B cell (primary cell): Measurements from ENCODE around the gene PPL. TPM values are rescaled to one million over a fixed set of nuclear protein-coding genes. Genes with fewer than 3 reads are reported as not detected.

Source experiments
- ATAC-seq: fragments of 200-7000 bp; cut with Tn5 transposase; one replicate; pipeline ENCODE4 v1.10.0; 2021; ENCODE audit warnings: low read depth, mild to moderate bottlenecking, moderate number of reproducible peaks, moderate library complexity
- CTCF ChIA-PET: fragments of 350-600 bp; sonication (Branson Sonifier 250); formaldehyde crosslinking; loops from one replicate; lab custom pipeline; 2021; ENCODE audit warnings: antibody characterized with exemption, inconsistent platforms; lab: Charles Lee
- POLR2A ChIA-PET: fragments of 350-600 bp; sonication (Branson Sonifier 250); formaldehyde crosslinking; loops from one replicate; lab custom pipeline; 2021; ENCODE audit warnings: antibody characterized with exemption; lab: Charles Lee
- DNase-seq: peaks from one replicate; pipeline ENCODE4 v3.0.0; 2013
- H2AFZ ChIP-seq: 2 replicates; pipeline ENCODE4 v1.6.1; 2012; ENCODE audit warnings: mild to moderate bottlenecking, low read depth, low read length; ENCODE audit not compliant: insufficient read depth, poor library complexity, severe bottlenecking
- H3K27ac ChIP-seq, 2 donors: 1 replicate in 1 of 2; 2 replicates in 1 of 2; pipeline ENCODE4 v1.5.1; 2012 to 2013; ENCODE audit warnings: low read length in 2 of 2, mild to moderate bottlenecking in 2 of 2, moderate library complexity in 1 of 2
- H3K27me3 ChIP-seq, 4 experiments: fragments of 200-600 bp in 1 of 4; sonication (generic) in 1 of 4; replicated peaks in 1 of 4; 1 replicate in 2 of 4; 2 replicates in 2 of 4; pipeline versions ENCODE4 v1.6.1 to v1.7.0; 2013 to 2016; ENCODE audit warnings: low read length in 3 of 4, mild to moderate bottlenecking in 2 of 4, mixed read lengths in 1 of 4, moderate library complexity in 1 of 4; ENCODE audit not compliant: insufficient read depth in 4 of 4, control insufficient read depth in 3 of 4; ENCODE audit errors: control extremely low read depth in 1 of 4
- H3K36me3 ChIP-seq, 2 experiments: replicated peaks in 1 of 2; 1 replicate in 1 of 2; 2 replicates in 1 of 2; pipeline versions ENCODE4 v1.6.1 to v1.7.1; 2013; ENCODE audit warnings: low read length in 1 of 2; ENCODE audit not compliant: insufficient read depth in 2 of 2, control insufficient read depth in 1 of 2; ENCODE audit errors: control extremely low read depth in 1 of 2, extremely low read depth in 1 of 2
- H3K4me1 ChIP-seq, 2 donors: fragments of 200-600 bp in 1 of 2; sonication (generic) in 1 of 2; 1 replicate in 1 of 2; 2 replicates in 1 of 2; pipeline versions ENCODE4 v1.5.1 to v1.6.1; 2013 to 2017; ENCODE audit warnings: low read length in 2 of 2; ENCODE audit not compliant: control insufficient read depth in 2 of 2, insufficient read depth in 2 of 2
- H3K4me2 ChIP-seq: replicated peaks from 2 replicates; pipeline ENCODE3; 2012; ENCODE audit warnings: mild to moderate bottlenecking, low read depth, low read length; ENCODE audit not compliant: poor library complexity, severe bottlenecking
- H3K4me3 ChIP-seq, 5 experiments: fragments of 200-600 bp in 1 of 5; sonication (generic) in 1 of 5; 1 replicate in 3 of 5; 2 replicates in 2 of 5; pipeline versions ENCODE4 v1.5.1 to v1.7.0; 2011 to 2016; ENCODE audit warnings: low read length in 4 of 5, mild to moderate bottlenecking in 4 of 5, low read depth in 2 of 5, control low read depth in 1 of 5, moderate library complexity in 1 of 5; ENCODE audit not compliant: insufficient read depth in 1 of 5; ENCODE audit errors: control extremely low read depth in 1 of 5, extremely low read depth in 1 of 5
- H3K79me2 ChIP-seq: fragments of 200-600 bp; sonication (generic); one replicate; pipeline ENCODE4 v1.6.0; 2016; ENCODE audit warnings: low read length; ENCODE audit not compliant: control insufficient read depth, insufficient read depth
- H3K9ac ChIP-seq: fragments of 200-600 bp; sonication (generic); 2 replicates; pipeline ENCODE4 v1.6.1; 2017; ENCODE audit warnings: mild to moderate bottlenecking, low read length, moderate library complexity
- H3K9me3 ChIP-seq, 3 donors: one replicate each; pipeline versions ENCODE4 v1.6.1 to v1.7.1; 2013; ENCODE audit warnings: low read length in 2 of 3; ENCODE audit not compliant: control insufficient read depth in 2 of 3, insufficient read depth in 1 of 3; ENCODE audit errors: control extremely low read depth in 1 of 3
- H4K20me1 ChIP-seq: 2 replicates; pipeline ENCODE4 v1.6.0; 2012; ENCODE audit warnings: mild to moderate bottlenecking, low read length; ENCODE audit not compliant: insufficient read depth, control insufficient read depth, poor library complexity, severe bottlenecking
- H3K27ac Mint-ChIP-seq: one replicate; pipeline ENCODE4 v1.8.0; 2021; ENCODE audit warnings: mixed read lengths
- H3K27me3 Mint-ChIP-seq: one replicate; pipeline ENCODE4 v1.8.0; 2021; ENCODE audit warnings: mixed read lengths
- H3K4me1 Mint-ChIP-seq: one replicate; pipeline ENCODE4 v1.8.0; 2021; ENCODE audit warnings: mixed read lengths
- H3K4me3 Mint-ChIP-seq: one replicate; pipeline ENCODE4 v1.8.0; 2021; ENCODE audit warnings: mixed read lengths
- H3K9me3 Mint-ChIP-seq: one replicate; pipeline ENCODE4 v1.8.0; 2022; ENCODE audit warnings: mixed read lengths; ENCODE audit not compliant: insufficient read depth
- CTCF ChIP-seq: fragments of 200-600 bp; IDR thresholded peaks from one replicate; pipeline ENCODE4 v1.8.0; 2022; ENCODE audit warnings: antibody characterized with exemption, mild to moderate bottlenecking
- EZH2 ChIP-seq: IDR thresholded peaks from 2 replicates; pipeline ENCODE4 v1.6.1; 2012; ENCODE audit warnings: borderline replicate concordance, low read depth, mild to moderate bottlenecking, moderate library complexity, low read length; ENCODE audit not compliant: insufficient read depth, poor library complexity, severe bottlenecking
- WGBS: methylation state at CpG from one replicate; pipeline ENCODE4 v1.1.5; 2013; ENCODE audit warnings: missing lambda C conversion rate; ENCODE audit not compliant: insufficient coverage; 5-methylcytosine and 5-hydroxymethylcytosine counted together
- intact Hi-C: fragments of 100-400 bp; cut with micrococcal nuclease; formaldehyde crosslinking; loops from one replicate; pipeline ENCODE4 v1.10.0; 2022
- polyA plus RNA-seq: library from polyadenylated mRNA; depleted of rRNA; stranded (reverse); fragments of >200 nt; gene quantifications from 2 replicates; pipeline ENCODE4 v1.2.3, GENCODE V29; 2012
- total RNA-seq, 2 donors: library from RNA; stranded (reverse); fragments of 120-200 nt in 1 of 2; gene quantifications; 1 replicate in 1 of 2; 2 replicates in 1 of 2; pipeline versions ENCODE4 v1.2.3 to v1.2.4, GENCODE V29; 2013 to 2022

Gene PPL
- total and polyA plus RNA-seq, 2 donors (not counting 1 experiment from before 2014, with no cell fraction given): not detected

DNA sequence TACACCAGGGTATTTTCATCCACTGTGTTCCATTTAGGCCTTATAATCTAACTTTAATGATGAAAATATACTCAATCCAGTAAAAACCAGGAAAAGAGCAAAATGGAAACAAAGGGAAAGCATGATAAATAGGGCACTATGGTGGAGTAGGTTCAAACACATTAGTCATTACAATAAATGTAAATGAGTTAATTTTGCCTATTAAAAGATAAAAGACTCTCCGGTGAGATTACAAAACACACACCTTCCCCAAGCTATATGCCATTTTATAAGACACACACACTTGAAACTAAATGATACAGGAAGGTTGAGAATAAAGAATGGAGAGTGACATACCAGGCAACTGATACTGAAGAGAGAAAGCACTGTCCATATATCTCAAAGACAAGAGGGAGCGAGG is 10.0 kb downstream of the PPL start:
- no peak overlapping the region for H3K27ac ChIP-seq
- no peak overlapping the region for H3K27ac Mint-ChIP-seq
- ATAC-seq: no peak
- CTCF ChIA-PET: no interaction called here
- no peak for DNase-seq
- H3K4me3 Mint-ChIP-seq: no peak overlapping the region
- peaks cover 5% of the 10 kb centered on the region for H3K9me3 Mint-ChIP-seq
- peaks cover 0 to 28% (median 13%) of the 10 kb centered on the region in 3 donors for H3K9me3 ChIP-seq
- no peaks in the 10 kb centered on the region for H3K4me1 ChIP-seq
- no peak overlapping the region for H3K4me3 ChIP-seq
- peaks cover 5% of the 10 kb centered on the region for H3K27me3 Mint-ChIP-seq
- H3K4me2 ChIP-seq: no peak overlapping the region
- POLR2A ChIA-PET: no interaction called here
- WGBS: 100% methylated on average over 1 of the region's 2 CpGs
- H3K9ac ChIP-seq: no peak overlapping the region
- H3K4me1 Mint-ChIP-seq: no peaks in the 10 kb centered on the region
- no peaks in the 10 kb centered on the region for H3K36me3 ChIP-seq
- TF ChIP-seq EZH2: no peak
- no peak for TF ChIP-seq CTCF
- H2AFZ ChIP-seq: no peak overlapping the region
- H3K79me2 ChIP-seq: no peaks in the 10 kb centered on the region
- peaks cover 0 to 8% (median 0%) of the 10 kb centered on the region in 4 experiments for H3K27me3 ChIP-seq
- no peaks in the 10 kb centered on the region for H4K20me1 ChIP-seq
- intact Hi-C loops: no loop called here

GRCh38 chr16:4925791-4926190 is 11.2 kb downstream of the PPL start:
- H3K4me3 ChIP-seq: no peak overlapping the region
- no peak overlapping the region for H3K9ac ChIP-seq
- no peak overlapping the region for H3K4me3 Mint-ChIP-seq
- H3K9me3 ChIP-seq: peaks cover 0 to 28% (median 13%) of the 10 kb centered on the region in 3 donors
- no peak overlapping the region for H3K4me2 ChIP-seq
- no peak overlapping the region for H2AFZ ChIP-seq
- peaks cover 0 to 10% (median 0%) of the 10 kb centered on the region in 4 experiments for H3K27me3 ChIP-seq
- ChIA-PET CTCF (no interaction called here), POLR2A (no interaction called here)
- H3K27ac ChIP-seq: no peak overlapping the region
- no peaks in the 10 kb centered on the region for H3K36me3 ChIP-seq
- H3K9me3 Mint-ChIP-seq: peaks cover 5% of the 10 kb centered on the region
- H3K4me1 ChIP-seq: no peaks in the 10 kb centered on the region
- H3K4me1 Mint-ChIP-seq: no peaks in the 10 kb centered on the region
- no peak for DNase-seq
- no peak for ATAC-seq
- WGBS: 100% methylated on average over 1 of the region's 5 CpGs
- TF ChIP-seq EZH2 (no peak), CTCF (no peak)
- H3K79me2 ChIP-seq: no peaks in the 10 kb centered on the region
- H3K27ac Mint-ChIP-seq: no peak overlapping the region
- no peaks in the 10 kb centered on the region for H4K20me1 ChIP-seq
- intact Hi-C loops: no loop called here
- peaks cover 5% of the 10 kb centered on the region for H3K27me3 Mint-ChIP-seq
